COR-L47 (cell line): ENCODE measurements around the gene MOBP.
"Not testable (repeated sequence)": the region's sequence is repeated elsewhere in the genome, so short reads cannot be mapped to it uniquely, and the experiment has no call there.

Experiments used
- DNase-seq: peaks from one replicate; lab custom pipeline; 2025; lab: John Stamatoyannopoulos, UW

Gene MOBP, protein sequence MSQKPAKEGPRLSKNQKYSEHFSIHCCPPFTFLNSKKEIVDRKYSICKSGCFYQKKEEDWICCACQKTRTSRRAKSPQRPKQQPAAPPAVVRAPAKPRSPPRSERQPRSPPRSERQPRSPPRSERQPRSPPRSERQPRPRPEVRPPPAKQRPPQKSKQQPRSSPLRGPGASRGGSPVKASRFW

DNA sequence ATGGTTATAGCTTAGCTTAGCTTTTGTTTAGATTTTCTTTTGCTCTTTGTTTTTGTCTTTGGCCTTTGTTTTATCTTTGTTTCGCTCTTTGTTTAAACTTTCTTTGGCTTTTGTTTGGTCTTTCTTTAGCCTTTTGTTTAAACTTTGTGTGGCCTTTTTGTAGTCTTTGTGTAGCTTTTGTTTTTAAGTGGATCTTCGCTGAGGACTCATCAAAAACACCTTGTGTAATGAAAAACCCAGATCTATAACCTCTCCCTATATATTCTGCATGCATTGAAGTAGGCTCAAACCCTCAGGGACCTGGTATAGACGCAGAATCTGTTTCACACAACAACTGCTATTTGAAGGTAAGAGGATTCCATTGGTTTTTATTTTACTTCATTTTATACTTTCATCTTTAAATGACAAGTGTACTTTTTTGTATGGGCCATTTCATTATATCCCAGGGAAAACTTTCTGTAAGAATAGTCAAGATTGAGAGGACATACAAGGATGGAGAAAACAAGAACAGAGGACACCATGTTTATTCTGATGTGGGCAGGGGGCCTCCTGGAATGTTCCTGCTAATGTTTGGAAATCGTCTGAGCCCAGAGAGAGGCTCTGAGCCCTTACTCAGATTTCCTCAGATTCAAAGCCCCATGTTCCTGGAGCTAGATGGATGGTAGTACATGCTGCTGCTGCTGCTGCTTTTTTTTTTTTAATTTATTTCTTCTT is at the start of gene MOBP:
MOBP (plus strand) TSS at position 287 of the 714 bp plus-strand sequence. CDS start 34,390 bp downstream, outside the sequence.
- DNase-seq: no peak

DNA sequence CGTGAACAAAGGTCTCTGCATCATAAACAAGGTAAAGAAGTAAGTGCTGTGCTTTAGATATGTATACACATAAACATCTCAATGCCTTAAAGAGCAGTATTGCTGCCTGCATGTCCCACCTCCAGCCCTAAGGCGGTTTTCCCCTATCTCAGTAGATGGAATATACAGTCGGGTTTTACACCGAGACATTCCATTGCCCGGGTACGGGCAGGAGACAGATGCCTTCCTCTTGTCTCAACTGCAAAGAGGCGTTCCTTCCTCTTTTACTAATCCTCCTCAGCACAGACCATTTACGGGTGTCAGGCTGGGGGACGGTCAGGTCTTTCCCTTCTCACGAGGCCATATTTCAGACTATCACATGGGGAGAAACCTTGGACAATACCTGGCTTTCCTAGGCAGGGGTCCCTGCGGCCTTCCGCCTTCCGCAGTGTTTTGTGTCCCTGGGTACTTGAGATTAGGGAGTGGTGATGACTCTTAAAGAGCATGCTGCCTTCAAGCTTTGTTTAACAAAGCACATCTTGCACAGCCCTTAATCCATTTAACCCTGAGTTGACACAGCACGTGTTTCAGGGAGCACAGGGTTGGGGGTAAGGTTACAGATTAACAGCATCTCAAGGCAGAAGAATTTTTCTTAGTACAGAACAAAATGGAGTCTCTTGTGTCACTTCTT is 48.8 kb upstream of the MOBP start:
- not testable (repeated sequence) for DNase-seq

DNA sequence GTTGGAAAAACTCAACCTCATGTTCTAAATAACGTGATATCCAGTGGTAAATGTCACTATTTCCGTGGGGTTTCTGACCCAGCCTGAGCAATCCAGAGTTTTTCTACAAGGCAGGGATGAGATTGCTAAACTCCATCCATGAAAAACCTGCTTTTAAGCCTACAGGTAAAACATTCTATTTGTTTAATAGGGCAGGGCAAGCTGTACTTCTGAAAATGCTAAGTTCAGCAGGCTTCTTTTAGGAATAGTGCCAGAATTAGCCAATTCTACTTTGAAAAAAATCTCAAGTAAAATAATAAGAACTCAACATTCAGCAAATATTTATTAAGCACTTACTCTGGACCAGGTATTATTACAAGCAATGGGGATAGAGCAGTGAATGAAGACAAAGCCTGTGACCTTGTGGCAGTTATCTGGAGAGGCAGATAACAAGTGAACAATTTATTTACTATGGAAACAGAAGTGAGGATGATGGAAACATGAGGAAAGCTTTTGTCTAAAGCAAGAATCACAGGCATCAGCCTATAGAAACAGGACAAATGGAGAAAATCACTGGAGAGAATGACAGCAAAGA is 47.7 kb upstream of the MOBP start:
- DNase-seq: no peak

DNA sequence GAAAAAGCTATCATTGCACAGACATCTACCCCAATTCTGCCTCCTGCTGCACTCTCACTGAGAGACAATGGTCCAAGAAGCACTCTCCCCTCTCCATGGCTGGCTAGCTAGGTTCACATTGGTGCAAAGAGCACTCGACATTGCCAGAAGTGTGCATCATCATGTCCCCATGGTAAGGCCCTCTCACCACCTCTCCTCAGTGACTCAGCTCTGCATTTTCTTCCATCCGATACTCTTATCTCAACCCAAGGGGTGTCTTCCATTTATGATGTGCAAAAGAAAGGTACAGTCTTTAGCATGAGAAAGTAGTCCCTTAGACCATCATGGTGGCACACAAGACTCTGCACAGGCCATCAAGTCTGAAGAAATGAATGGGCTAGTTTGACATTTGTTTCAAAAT is 46.9 kb upstream of the MOBP start:
- DNase-seq: no peak

DNA sequence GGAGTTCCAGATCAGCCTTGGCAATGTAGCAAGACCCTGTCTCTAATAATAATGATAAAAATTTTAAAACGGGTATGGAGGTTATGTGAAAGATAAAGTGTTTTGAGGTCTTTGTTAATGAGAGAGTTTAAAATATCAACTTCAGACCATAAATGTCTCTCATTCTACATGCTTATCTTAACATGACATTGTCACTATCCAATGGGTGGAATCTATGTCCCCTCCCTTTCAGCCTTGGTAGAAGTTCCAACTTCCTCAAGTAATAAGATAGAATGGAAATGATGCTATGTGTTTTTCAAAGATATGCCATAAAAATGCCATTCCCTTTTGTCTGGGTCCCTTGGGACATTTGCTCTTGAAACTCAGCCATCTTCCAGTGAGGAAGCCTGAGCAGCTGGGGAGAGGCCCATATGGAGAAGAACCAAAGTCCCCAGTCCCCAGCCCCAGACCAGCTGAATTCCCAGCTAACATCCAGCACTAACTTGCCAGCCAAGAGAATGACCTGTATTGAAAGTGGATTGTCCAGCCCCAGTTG is 44.0 kb upstream of the MOBP start:
- DNase-seq: no peak

DNA sequence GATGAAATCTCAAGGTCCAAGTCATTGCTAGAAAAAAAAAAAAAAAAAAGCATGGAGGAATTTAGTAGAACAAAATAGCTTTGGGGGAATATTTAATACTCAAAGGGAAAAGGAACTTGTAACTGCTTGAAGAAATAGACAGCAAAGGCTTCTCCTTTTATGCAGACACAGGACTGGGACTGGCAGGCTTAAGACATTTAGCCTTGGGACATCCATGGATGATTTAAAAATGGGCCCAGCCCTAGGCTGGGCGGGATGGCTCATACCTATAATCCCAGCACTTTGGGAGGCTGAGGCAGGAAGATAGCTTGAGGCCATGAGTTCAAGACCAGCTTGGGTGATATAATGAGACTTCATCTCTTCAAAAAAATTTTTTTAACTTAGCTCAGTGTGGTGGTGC is 41.2 kb upstream of the MOBP start:
- DNase-seq: no peak

DNA sequence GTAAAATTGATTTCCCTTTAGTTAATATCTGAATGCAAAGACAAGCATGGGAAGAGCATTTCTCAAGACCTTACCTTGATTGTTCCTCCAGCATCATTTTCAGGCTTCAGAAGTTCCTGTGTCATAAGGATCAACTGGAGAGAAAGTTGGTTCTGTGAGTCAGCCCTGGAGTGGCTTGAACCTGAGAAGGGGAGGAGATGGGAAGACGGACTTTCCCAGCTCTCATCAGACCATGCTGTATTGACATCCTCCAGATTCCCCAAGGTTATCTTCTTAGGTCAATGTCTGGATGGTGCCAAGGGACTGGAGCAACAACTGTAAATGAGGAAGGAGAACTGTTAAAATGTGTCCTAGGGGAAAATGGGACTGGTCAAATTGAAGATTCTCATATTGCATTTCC is 40.0 kb upstream of the MOBP start:
- DNase-seq: no peak

DNA sequence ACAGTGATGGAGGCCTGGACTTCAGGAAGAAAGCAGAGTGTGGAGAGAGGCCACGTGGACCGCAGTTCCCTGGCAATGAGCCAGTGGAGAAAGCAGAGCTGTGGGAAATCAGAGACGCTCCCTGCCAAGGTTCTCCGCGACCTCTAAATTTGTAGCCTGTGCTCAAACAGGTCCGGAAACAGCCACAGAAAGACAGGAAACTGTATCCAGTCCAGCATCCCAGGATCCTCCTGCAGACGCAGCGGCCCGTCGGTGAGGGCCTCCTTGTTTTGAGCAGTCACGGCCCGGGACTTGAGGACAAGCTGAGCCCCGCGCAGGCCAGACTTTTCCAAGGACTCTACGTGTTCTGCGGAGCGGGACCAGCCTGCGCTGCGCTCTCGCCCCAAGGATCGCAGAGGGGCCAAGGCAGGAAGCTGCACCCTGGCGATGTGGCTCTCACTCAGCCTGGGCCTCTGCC is 38.7 kb upstream of the MOBP start:
- no peak for DNase-seq

DNA sequence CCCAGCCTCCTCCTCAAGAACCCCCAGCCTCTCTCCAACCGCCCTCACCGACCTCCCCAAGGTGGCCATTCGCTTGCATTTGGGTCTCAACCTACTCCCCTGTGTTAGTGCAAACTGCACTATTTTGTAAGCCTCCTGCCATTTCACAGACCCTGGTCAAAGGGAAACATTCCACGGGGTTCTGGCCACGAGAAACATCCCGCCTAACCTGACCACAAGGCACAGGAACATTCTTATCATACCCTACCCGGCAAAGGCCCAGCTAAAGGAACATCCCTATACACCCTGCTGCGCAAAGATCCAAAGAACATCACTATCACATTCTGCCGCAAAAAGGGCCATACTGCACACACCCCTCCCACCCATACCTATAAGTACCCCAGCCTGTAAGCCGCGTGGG is 38.0 kb upstream of the MOBP start:
- no peak for DNase-seq

DNA sequence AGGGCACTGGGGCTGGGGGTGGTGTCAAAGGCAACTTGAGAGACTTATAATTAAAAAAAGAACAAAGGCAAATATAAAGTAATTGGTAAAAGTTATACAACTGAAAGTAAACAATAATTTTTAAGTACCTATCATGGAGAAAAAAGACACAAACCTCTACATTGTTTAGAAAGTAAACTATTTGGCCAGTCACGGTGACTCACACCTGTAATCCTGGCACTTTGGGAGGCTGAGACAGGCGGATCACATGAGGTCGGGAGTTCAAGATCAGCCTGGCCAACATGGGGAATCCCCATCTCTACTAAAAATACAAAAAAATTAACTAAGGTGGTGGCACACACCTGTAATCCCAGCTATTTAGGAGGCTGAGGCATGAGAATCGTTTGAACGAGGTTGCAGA is 35.1 kb upstream of the MOBP start:
- no peak for DNase-seq

DNA sequence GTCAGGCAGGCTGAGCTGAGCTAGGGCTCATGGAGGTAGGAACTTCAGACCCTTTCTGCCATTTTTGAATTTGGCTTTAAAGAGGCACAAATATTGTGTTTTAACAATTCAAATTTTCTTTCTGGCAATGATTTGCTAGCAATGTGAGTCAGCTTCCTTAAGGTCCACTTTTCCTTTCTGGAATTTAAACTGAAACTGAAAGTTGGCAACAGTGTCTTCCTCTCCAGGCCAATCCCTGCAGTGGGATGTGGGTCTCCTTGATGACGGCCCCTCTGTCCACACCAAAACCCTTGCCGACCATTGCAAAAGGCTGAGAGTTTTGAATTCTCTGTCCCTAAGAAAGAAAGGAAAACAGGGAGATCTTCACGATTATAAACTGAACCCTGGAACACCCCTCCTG is 33.8 kb upstream of the MOBP start:
- DNase-seq: no peak

DNA sequence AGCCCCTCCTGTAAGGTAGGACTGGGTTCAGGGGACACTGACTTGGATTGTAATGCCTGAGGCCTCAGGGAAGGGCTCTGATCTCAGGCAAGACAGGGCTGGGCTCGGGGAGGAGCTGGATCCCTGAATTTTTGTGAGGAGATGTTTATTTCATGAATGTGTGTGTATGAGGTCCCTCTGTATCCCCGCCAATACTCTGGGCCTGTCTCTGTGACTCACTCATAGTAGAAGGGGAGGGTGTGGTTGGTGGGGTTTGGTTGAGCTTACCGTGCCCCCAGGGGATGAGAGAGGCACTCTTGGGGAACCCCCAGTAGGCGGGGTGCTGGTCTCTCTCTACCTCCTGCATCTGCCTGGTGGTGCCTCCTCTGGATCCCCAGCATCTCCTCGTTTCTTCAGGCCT is 32.9 kb upstream of the MOBP start:
- no peak for DNase-seq

DNA sequence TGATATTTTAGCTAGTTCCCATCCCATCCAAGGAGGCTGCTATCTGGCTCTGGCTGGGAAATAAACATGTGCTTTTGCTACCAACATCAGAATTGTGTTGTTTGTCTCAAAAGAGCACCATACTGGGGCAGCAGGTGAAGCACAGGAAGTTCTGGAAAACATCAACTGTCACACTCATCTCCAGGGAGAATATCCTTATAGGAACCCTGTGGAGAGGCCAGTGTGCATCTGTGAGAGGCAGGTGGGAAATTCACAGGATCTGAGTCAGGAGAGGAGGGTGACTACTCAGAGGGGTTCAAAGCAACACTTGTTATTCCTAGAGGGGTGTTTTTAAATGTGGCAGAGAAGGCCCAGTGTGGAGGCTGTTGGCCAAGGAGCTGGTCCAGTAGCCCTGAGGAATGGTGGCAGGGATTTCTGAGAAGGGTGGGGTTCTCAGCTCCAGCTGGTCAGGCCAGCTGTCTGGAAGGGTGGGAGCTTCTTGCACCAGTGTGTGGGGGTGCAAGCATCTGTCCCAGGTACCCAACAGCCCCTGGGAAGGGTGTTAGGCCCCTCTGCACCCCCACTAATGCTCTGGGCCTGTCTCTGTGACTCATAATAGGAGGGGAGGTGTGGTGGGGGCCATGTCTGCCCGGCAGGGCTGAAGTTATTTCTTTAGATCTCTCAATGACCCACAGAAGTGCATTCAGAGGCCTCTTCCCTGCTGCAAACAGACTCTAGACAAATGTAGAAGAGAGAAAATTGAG is 32.3 kb upstream of the MOBP start:
- DNase-seq: peak; percentile 5

DNA sequence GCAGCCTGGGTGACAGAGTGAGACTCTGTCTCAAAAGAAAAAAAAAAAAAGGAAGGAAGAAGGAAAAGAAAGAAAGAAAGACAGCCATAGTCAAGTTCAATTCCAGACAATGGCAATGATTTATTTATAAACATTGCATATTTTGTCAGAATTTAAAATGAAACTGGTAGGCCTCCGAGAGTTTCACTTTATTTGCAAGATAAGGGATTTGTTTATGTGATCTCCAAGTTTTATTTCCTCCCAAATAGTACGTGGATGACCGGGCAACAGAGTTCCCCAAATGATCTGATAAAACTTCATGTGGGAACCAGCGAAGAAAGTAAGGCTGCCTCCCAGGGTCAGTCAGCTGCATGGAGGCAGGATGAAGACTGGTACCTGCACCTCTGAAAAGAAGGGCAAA is 28.6 kb upstream of the MOBP start:
- DNase-seq: no peak

DNA sequence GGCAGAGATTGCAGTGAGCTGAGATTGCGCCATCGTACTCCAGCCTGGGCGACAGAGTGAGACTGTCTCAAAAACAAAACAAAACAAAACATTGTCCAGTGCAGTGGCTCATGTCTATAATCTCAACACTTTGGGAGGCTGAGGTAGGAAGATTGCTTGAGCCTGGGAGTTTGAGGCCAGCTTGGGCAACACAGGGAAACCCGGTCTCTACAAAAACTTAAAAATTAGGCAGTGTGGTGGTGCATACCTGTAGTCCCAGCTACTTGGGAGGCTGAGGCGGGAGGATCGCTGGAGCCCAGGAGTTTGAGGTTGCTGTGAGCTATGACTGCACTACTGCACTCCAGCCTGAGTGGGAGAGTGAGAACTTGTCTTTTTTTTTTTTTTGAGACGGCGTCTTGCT is 27.2 kb upstream of the MOBP start:
- no peak for DNase-seq

DNA sequence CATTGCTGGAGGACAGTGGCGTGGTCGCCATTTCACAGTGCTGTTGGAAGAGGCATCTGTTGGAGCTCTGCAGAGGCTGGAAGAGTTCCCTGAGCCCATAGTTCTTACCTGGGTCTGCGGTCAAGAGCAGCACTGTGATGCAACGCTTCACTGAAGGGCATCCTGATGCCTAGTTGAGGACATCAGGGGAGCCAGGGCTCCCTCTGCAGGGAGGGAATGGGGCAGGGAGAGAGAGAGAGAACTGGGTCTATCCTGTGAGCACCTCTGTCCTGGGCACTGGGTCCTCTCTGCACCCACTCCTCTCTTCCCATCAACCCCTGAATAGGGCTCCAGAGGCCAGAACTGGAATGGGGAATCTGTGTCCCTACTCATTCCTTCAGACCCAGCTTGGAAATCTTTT is 23.9 kb upstream of the MOBP start:
- no peak for DNase-seq

DNA sequence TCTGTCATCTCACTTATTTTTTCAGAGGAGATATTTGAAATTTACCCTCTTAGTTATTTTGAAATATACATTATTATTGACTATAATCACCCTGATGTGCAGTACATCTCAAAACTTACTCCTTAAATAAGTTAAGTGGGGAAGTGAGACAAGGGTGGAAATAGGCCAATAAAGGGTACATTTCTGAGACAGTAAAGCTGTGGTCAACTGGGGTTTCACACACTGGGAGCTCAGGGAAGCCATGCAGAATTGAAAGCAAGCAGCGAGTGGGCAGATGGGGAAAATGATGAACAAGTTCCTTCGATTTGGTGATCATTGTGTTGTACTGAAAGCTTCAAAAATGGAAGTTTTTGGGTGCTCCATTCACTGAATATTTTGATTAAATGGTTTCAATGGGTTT is 21.6 kb upstream of the MOBP start:
- no peak for DNase-seq

DNA sequence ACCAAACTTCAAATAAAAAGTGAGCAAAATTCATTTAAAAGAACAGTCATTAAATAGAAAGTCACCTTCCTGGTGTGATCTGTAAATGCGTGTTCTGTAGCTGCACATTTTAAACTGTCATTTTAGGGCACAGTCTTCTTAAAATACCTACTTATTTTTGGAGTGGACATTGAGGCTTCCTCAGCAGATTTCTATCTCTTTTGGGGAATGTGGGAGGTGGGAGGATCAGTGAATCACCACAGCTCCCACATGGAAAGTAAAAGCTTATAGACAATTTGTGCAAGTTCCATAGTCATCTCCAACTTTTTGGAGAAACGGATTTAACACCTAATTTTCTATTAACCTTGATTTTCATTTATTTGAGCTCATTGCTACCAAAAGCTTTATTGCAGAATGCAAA is 21.0 kb upstream of the MOBP start:
- no peak for DNase-seq

DNA sequence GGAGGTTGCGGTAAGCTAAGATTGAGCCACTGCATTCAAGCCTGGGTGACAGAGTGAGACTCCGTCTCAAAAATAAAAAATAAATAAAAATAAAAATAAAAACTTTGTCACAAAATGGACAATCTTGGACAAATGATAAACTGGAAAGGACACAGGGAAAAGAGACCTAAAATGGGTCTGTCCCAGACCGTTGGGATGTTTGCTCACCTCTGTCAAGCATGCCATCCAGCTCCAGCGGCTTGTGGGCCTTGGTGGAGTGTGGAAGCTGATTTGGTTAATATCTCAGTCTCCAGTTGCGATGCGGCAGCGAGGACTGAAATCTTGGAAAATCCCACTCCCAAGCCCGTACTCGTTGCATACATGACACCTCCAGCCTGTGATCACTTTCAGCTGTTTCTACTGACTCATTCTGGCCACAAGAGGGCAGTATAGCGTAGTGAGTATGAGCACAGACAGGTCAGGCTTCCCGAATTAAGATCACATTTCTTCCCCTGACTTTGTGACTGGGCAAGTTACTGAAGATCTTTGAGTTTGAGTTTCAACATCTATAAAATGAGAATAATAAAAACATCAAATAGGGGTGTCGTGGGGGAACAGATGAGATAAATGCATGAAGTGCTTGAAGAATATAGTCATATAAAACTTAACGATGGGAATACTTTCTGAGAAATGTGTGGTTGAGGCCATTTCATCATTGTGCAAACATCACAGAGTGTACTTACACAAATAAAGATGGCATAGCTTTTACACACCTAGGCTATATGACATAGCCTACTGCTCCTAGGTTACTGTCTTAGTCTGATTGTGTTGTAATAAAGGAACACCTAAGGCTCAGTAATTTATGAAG is 19.6 kb upstream of the MOBP start:
- peak; percentile 44 for DNase-seq

DNA sequence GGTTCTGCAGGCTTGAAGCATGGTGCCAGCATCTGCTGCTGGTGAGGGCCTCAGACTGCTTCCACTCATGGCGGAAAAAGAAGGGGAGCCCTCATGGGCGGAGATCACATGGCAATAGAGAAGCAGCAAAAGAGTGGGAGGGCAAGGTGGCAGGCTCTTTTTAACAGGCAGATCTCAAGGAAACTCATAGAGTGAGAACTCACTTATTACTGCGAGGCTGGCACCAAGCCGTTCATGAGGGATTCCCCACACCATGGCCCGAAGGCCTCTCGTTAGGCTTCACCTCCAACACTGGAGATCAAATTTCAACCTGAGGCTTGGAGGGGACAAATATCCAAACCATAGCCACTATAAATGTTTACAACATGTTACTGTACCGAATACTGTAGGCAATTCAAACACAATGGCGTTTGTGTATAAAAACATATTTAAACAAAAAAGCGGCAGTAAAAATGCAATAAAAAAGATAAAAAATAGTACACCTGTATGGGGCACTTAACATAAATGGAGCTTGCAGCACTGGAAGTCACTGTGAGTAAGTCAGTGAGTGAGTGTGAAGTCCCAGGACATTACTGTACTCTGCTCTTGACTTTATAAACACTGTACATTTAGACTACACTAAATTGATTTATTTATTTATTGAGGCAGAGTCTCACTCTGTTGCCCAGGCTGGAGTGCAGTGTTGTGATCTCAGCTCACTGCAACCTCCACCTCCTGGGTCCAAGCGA is 18.8 kb upstream of the MOBP start:
- DNase-seq: no peak
